Lung (tissue), 12 donors: ENCODE results near the gene SCAMP3. TPM values are rescaled to one million over a fixed set of nuclear protein-coding genes. Genes with fewer than 3 reads are reported as not detected.

Experiments
- ATAC-seq: fragments of 200-7000 bp; cut with Tn5 transposase; one replicate; pipeline ENCODE4 v1.9.1; 2020; ENCODE audit warnings: moderate number of reproducible peaks; ENCODE audit not compliant: insufficient read depth, low FRiP score
- DNase-seq, 3 donors: peaks; one replicate each; pipeline ENCODE4 v3.0.0-alpha.2; 2013 to 2017
- H3K27ac ChIP-seq, 2 donors: one replicate each; pipeline ENCODE4 v1.5.1; 2013; ENCODE audit warnings: mild to moderate bottlenecking in 2 of 2, moderate library complexity in 2 of 2, control low read depth in 1 of 2, inconsistent platforms in 1 of 2, low read depth in 1 of 2, low read length in 1 of 2
- H3K27me3 ChIP-seq, 3 donors: one replicate each; pipeline ENCODE4 v1.5.1; 2013; ENCODE audit warnings: low read length in 2 of 3; ENCODE audit not compliant: control insufficient read depth in 3 of 3, insufficient read depth in 3 of 3
- H3K36me3 ChIP-seq, 4 donors: one replicate each; pipeline ENCODE4 v1.5.1; 2013; ENCODE audit warnings: low read length in 4 of 4, mild to moderate bottlenecking in 1 of 4, moderate library complexity in 1 of 4; ENCODE audit not compliant: control insufficient read depth in 4 of 4, insufficient read depth in 4 of 4
- H3K4me1 ChIP-seq, 5 donors: one replicate each; pipeline ENCODE4 v1.5.1; 2013; ENCODE audit warnings: low read length in 5 of 5, mild to moderate bottlenecking in 2 of 5, moderate library complexity in 1 of 5; ENCODE audit not compliant: control insufficient read depth in 5 of 5, insufficient read depth in 5 of 5
- H3K4me3 ChIP-seq: one replicate; pipeline ENCODE4 v1.5.1; 2013; ENCODE audit warnings: mild to moderate bottlenecking, control low read depth, moderate library complexity
- H3K9ac ChIP-seq, 2 donors: one replicate each; pipeline ENCODE4 v1.5.1; 2013; ENCODE audit warnings: low read length in 2 of 2, control low read depth in 1 of 2; ENCODE audit not compliant: insufficient read depth in 1 of 2
- H3K9me3 ChIP-seq, 4 donors: one replicate each; pipeline ENCODE4 v1.5.1; 2013; ENCODE audit warnings: low read length in 3 of 4, mild to moderate bottlenecking in 1 of 4, moderate library complexity in 1 of 4; ENCODE audit not compliant: control insufficient read depth in 4 of 4, insufficient read depth in 3 of 4
- WGBS, 2 donors: extraction: QIAGEN DNeasy Blood & Tissue Kit; methylation state at CpG; one replicate each; pipeline ENCODE4 v1.1.7; 2013; 5-methylcytosine and 5-hydroxymethylcytosine counted together
- polyA plus RNA-seq, 2 donors: library from polyadenylated mRNA; stranded (reverse); fragments of 200-250 nt; gene quantifications; one replicate each; pipeline ENCODE4 v1.2.1, GENCODE V29; 2013
- total RNA-seq, 2 donors: library from RNA; depleted of rRNA in 1 of 2; stranded (reverse); fragments of >200 nt in 1 of 2; gene quantifications; one replicate each; pipeline ENCODE4 v1.2.1, GENCODE V29; 2014 to 2021
- TF ChIP-seq, protein P1 (sequence below): IDR thresholded peaks from 2 replicates; pipeline ENCODE4 v1.5.1; 2012; ENCODE audit warnings: mild to moderate bottlenecking; ENCODE audit errors: control extremely low read depth, extremely low read depth
- donor health status: control.
- donor health status: control.
- donor health status: Bipolar disorder and iron deficiency.
- donor health status: healthy.
- donor health status: DM: yes; HTN: yes; CAD: no.

The SCAMP3 gene
- total and polyA plus RNA-seq, 4 donors, result 29.9 to 90.3 (median 69.8) TPM

DNA sequence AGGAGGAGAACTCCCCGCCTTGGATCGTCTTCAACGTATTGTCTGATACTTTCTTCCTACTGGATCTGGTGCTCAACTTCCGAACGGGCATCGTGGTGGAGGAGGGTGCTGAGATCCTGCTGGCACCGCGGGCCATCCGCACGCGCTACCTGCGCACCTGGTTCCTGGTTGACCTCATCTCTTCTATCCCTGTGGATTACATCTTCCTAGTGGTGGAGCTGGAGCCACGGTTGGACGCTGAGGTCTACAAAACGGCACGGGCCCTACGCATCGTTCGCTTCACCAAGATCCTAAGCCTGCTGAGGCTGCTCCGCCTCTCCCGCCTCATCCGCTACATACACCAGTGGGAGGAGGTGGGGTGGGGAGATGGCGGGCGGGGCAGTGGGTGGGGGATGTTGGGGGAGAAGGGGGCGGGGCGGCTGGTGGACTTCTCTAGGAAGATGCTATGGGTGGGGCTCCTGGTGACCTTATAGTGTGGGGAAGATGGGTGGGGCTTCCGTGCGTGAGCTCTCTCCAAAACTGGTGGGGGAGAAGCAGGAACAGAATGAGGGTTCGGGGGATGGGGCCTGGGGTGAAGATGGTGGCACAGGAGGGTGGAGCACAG is 20.4 kb upstream of the SCAMP3 start:
- 96% methylated on average over 29 of the region's 29 CpGs for WGBS, 2 donors
- DNase-seq, result no peak

DNA sequence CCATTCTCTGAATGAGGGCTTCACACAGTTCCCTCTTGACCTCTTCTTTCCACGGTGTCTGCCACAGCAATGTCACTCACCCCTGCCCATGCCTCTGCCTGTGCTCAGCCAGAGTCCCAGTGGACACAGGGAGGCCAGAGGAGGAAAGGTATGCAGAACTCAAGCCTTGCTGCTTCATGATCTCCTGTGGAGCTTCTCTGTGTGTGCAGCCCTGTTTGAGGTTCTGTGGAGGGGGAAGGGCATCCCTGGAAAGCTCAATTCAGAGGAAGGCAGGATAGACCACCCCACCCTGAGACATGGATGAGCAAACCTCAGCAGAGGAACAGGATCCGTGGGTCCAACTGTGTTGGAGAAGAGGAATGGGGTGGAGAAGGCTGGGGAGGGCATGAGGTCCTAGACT is 17.1 kb upstream of the SCAMP3 start:
- 89 to 92% methylated on average over 2 of the region's 2 CpGs for WGBS, 2 donors
- TF ChIP-seq, protein P1, sequence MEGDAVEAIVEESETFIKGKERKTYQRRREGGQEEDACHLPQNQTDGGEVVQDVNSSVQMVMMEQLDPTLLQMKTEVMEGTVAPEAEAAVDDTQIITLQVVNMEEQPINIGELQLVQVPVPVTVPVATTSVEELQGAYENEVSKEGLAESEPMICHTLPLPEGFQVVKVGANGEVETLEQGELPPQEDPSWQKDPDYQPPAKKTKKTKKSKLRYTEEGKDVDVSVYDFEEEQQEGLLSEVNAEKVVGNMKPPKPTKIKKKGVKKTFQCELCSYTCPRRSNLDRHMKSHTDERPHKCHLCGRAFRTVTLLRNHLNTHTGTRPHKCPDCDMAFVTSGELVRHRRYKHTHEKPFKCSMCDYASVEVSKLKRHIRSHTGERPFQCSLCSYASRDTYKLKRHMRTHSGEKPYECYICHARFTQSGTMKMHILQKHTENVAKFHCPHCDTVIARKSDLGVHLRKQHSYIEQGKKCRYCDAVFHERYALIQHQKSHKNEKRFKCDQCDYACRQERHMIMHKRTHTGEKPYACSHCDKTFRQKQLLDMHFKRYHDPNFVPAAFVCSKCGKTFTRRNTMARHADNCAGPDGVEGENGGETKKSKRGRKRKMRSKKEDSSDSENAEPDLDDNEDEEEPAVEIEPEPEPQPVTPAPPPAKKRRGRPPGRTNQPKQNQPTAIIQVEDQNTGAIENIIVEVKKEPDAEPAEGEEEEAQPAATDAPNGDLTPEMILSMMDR, result no peak

More for the DNA sequence above, 20.4 kb upstream of the SCAMP3 start:
- ATAC-seq, result no peak
- Histone ChIP-seq H3K36me3 (peaks cover 0 to 4% (median 0%) of the 10 kb centered on the region in 4 donors), H3K27ac (no peak overlapping the region), H3K9me3 (no peaks in the 10 kb centered on the region), H3K4me1 (peaks cover 0 to 13% (median 3%) of the 10 kb centered on the region in 5 donors), H3K4me3 (no peak overlapping the region), H3K9ac (no peak overlapping the region), H3K27me3 (no peaks in the 10 kb centered on the region)
- TF ChIP-seq, protein P1, result no peak

DNA sequence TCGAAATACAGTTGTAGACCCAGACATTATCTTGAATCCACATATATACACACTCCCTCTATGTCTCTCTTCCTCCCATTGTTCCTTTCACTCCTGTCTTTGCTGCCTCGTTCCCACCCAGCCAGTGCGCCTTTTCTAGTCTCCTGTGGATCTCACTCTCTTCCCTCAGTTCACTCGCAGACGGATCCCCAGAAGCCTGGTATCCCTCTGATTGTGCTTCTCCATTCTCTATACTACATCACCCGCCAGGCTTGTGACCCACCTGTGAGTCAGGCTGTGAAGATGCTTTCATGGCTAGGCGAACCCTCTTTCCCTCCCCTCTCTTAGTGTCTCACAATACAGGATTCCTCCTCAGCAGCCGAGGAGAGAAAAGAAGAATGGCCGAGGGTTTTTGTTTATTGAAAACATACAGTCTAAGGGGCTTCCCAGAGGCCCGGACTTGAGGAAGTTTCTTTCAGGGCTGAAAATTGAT is 16.6 kb upstream of the SCAMP3 start:
- TF ChIP-seq, protein P1, result no peak
- Histone ChIP-seq H3K4me3 (no peak overlapping the region), H3K4me1 (peaks cover 0 to 22% (median 8%) of the 10 kb centered on the region in 5 donors), H3K9me3 (no peaks in the 10 kb centered on the region), H3K9ac (no peak overlapping the region), H3K36me3 (peaks cover 0 to 4% (median 0%) of the 10 kb centered on the region in 4 donors), H3K27ac (no peak overlapping the region), H3K27me3 (no peaks in the 10 kb centered on the region)
- DNase-seq (no peak), ATAC-seq (no peak)
- 63% methylated on average over 10 of the region's 10 CpGs for WGBS, 2 donors

More for the DNA sequence above, 17.1 kb upstream of the SCAMP3 start:
- Histone ChIP-seq H3K27me3 (no peaks in the 10 kb centered on the region), H3K36me3 (peaks cover 0 to 4% (median 0%) of the 10 kb centered on the region in 4 donors), H3K4me3 (no peak overlapping the region), H3K4me1 (peaks cover 0 to 20% (median 8%) of the 10 kb centered on the region in 5 donors), H3K27ac (no peak overlapping the region), H3K9me3 (no peaks in the 10 kb centered on the region), H3K9ac (no peak overlapping the region)
- ATAC-seq, result no peak
- DNase-seq, result no peak
